ENCODE data around the gene STAG1.

Gene STAG1

GRCh38 chr3:136749091-136749490, 3.1 kb downstream of the STAG1 start:
- no peaks in the 10 kb centered on the region for H3K36me3 ChIP-seq (ENCODE audit: low read length)
- peaks cover 73% of the 10 kb centered on the region for H3K79me2 ChIP-seq (ENCODE audit: insufficient read depth, low read length)
- H3K9me3 ChIP-seq (ENCODE audit: insufficient read depth, low read length) = no peaks in the 10 kb centered on the region
- H3K4me2 ChIP-seq (ENCODE audit: low read depth, low read length, poor library complexity, severe bottlenecking) = peak overlapping the region; percentile 92
- no peaks in the 10 kb centered on the region for H3K27me3 ChIP-seq (ENCODE audit: low read length)
- peaks cover 16% of the 10 kb centered on the region; the same call in 1 of the 2 replicates for H3F3A ChIP-seq (ENCODE audit: insufficient read depth)
- H3K4me3 ChIP-seq (ENCODE audit: insufficient read depth, low read length, poor library complexity, severe bottlenecking) = peak overlapping the region; percentile 86
- H3K9me2 ChIP-seq (replicated peaks; ENCODE audit: insufficient read depth, low read length) = no peaks in the 10 kb centered on the region
- H3K9ac ChIP-seq (ENCODE audit: low read length) = peak overlapping the region; percentile 89
- no peak for TF ChIP-seq CTCF (IDR thresholded peaks at IDR 0.05; ENCODE audit: insufficient read depth, low read length, poor library complexity, severe bottlenecking)
- H2AFZ ChIP-seq (ENCODE audit: low read depth, low read length, severe bottlenecking) = no peak overlapping the region
- H4K20me1 ChIP-seq (ENCODE audit: low read depth, low read length) = no peaks in the 10 kb centered on the region
- peak overlapping the region; percentile 90 for H3K27ac ChIP-seq (ENCODE audit: low read depth, low read length)

- TF ChIP-seq EZH2phosphoT487 (conservative IDR thresholded peaks at IDR 0.05; ENCODE audit: low read length) (no peak), CTCF (IDR thresholded peaks at IDR 0.05; ENCODE audit: insufficient read depth, low read length, poor library complexity, severe bottlenecking) (no peak)
- Histone ChIP-seq H3K36me3 (ENCODE audit: low read length) (0 out of 2 replicates have a peak, but pooled peaks cover 6% of the 10 kb centered on the region), H3K4me2 (ENCODE audit: low read depth, low read length, poor library complexity, severe bottlenecking) (no peak overlapping the region), H3K27me3 (ENCODE audit: low read length) (no peaks in the 10 kb centered on the region), H3K9me2 (replicated peaks; ENCODE audit: insufficient read depth, low read length) (no peaks in the 10 kb centered on the region), H3K27ac (ENCODE audit: low read depth, low read length) (peak overlapping the region; percentile 46; the same call in 1 of the 2 replicates), H3K9me3 (ENCODE audit: insufficient read depth, low read length) (no peaks in the 10 kb centered on the region), H3K79me2 (ENCODE audit: insufficient read depth, low read length) (peaks cover 99% of the 10 kb centered on the region), H4K20me1 (ENCODE audit: low read depth, low read length) (no peaks in the 10 kb centered on the region), H3K9ac (ENCODE audit: low read length) (no peak overlapping the region), H3K4me3 (ENCODE audit: insufficient read depth, low read length, poor library complexity, severe bottlenecking) (no peak overlapping the region), H3F3A (ENCODE audit: insufficient read depth) (peaks cover 16% of the 10 kb centered on the region; the same call in 1 of the 2 replicates), H2AFZ (ENCODE audit: low read depth, low read length, severe bottlenecking) (no peak overlapping the region)
These were observed 6.3 kb downstream of the STAG1 start for GRCh38 chr3:136745916-136746315.

GRCh38 chr3:136741063-136741462, 11.1 kb downstream of the STAG1 start:
- Histone ChIP-seq H3K9ac (ENCODE audit: low read length) (no peak overlapping the region), H3K36me3 (ENCODE audit: low read length) (0 out of 2 replicates have a peak, but pooled peaks cover 6% of the 10 kb centered on the region), H3K9me3 (ENCODE audit: insufficient read depth, low read length) (no peaks in the 10 kb centered on the region), H3K4me2 (ENCODE audit: low read depth, low read length, poor library complexity, severe bottlenecking) (no peak overlapping the region), H4K20me1 (ENCODE audit: low read depth, low read length) (no peaks in the 10 kb centered on the region), H3F3A (ENCODE audit: insufficient read depth) (peaks cover 6% of the 10 kb centered on the region; the same call in 1 of the 2 replicates), H3K79me2 (ENCODE audit: insufficient read depth, low read length) (peaks cover 100% of the 10 kb centered on the region), H3K27ac (ENCODE audit: low read depth, low read length) (no peak overlapping the region), H3K9me2 (replicated peaks; ENCODE audit: insufficient read depth, low read length) (no peaks in the 10 kb centered on the region), H2AFZ (ENCODE audit: low read depth, low read length, severe bottlenecking) (no peak overlapping the region), H3K4me3 (ENCODE audit: insufficient read depth, low read length, poor library complexity, severe bottlenecking) (no peak overlapping the region), H3K27me3 (ENCODE audit: low read length) (no peaks in the 10 kb centered on the region)
- no peak for TF ChIP-seq EZH2phosphoT487 (conservative IDR thresholded peaks at IDR 0.05; ENCODE audit: low read length)
- no peak for TF ChIP-seq CTCF (IDR thresholded peaks at IDR 0.05; ENCODE audit: insufficient read depth, low read length, poor library complexity, severe bottlenecking)

Measured in SU-DHL-6 (cell line).